Measurements from ENCODE around the gene NADSYN1.

Gene NADSYN1

DNA sequence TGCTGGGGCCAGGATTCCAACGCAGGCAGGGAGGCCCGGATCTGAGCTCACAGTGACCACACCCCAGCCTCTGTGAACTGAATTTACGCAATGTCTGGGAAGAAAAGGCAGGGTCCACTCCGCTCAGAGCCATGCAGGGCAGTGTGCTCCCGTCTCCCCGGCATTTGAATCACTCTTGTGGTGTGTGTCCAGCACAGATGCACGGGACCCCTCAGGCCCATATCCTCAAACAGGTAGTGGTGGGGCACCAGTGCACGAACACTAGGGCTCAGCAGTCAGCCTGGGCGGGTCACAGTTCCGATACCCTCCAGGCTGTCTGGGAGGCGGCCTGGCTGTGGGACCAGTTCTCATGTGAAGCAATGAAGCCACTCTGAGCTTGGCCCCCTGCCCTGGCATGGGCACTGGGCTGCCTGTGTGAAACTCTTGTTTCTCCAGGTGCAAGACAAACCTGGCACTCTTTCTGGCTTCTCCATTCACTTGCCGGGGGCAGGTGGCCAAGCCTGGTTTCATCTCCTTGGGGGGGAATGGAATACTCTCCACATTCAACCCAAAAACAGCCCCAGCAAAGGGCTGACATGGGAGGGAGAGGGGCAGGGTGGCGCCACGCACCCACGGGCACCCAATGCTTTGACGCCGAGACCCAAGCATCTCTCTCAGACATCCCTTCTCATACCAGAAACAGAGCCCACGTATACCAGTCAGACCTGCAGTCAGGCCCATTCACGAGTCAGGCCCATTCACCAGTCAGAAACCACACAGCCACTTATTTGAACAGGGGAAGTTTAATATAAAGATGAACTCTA, 19.2 kb upstream of the NADSYN1 start:
- no peak for DNase-seq

DNA sequence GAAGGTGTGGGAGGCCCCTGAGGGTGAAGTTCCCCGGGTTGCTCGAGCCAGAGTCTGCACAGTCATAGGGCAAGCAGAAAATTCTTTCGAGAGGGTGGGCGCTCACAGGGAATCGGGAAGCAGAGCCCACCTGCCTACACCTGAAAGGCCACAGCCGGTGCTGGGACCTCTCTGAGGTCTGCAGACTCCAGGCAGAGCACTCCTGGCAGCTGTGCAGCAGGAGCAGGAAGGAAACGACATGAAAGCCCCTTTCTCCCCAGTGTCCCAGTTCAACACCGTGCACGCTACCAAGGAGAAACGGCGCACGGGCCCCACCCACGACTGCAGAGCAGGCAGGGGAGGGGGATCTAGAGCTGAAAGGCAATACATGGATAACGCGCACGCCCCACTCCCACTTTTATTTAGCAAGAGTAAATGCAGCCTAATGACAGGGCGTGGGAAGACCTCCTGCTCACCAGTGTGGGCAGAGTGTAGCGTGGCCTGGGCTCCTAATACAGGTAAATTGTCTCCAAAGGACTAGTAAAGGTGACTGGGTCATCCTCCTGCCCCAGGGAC, 18.4 kb upstream of the NADSYN1 start:
- DNase-seq: no peak

DNA sequence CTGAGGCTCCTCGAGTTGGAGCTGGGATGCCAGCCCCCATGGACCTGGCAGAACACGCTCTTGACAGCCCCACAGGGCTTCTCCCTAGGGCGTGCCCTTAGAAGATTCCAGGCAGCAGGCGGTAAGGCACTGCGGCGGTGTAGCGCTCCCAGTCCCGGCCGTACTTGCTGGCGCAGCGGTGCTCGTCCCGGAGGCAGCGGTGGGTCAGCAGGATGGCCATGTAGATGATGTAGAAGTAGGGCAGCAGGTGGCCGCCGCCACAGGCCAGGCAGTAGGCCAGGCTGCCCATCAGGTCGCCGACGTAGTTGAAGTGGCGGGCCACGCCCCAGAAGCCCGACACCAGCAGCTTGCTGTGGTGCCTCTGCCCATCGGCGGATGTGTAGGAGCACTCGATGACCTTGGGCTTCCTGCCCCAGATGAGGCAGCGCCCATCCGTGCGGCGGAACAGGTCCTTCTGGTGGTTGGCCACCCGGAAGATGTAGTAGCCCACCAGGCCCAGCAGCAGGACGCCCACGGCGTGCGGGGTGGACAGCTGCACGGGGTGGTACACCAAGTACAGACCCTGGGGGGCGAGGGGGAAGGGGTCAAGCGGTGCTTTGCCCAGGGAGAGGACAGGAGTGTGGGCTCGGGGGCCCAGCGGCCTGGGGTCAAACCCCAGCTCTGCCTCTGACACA, 17.6 kb upstream of the NADSYN1 start:
- DNase-seq: no peak

DNA sequence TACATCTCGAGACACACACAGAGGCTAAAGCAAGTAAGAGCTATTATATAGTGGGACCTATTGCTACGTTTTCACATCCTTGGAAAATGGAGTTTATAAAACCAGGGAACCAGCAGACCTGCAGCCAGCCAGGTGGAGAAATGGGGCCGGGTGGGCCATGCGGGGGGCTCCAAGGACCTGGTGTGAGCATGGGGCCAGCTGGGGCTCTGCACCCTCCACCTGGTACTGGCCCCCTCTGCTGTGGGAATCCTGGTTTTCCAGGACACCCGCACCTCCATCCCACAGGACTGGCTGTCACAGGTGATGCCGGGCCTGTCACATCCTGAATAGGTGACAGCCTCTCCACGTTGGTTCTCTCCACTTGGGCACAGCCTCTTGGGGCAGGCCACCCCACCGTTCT, 16.1 kb upstream of the NADSYN1 start:
- no peak for DNase-seq

DNA sequence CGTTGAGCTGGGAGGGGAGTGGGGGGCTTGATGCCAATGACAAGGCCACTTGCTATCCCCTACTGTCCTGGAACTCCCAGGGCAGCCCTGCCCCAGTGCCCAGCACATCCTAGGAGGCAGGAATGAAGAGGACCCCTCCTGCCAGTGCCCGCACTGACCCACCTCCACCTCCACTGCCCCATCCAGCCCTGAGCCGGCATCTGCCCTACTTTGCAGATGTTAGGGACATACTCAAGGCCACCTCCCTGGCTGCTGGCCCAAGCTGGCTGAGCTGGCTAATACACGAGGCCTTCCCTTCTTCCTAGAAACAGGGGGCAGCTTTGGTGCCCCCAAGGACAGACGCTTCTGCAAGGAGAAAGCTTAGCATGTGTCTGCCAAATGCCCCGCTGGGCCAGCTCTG, 15.6 kb upstream of the NADSYN1 start:
- no peak for DNase-seq

DNA sequence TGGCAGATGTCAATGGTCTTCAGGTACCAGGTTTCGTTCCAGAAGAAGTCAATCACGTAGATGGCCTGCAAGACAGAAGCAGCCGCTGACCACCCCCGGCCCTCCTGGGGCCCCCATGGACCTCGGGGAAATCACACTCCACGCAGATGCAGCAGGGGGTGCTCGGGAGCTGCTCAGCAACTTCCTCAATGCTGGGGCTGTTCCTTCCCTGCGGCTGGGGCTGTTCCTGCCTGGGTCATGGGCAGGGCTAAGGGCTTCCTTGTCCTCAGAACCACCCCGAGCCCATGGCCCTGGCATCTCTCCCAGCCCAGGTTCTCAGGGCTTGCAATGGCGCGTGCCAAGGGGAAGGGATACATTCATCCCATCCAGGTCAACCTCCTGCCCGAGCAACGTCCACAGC, 15.1 kb upstream of the NADSYN1 start:
- DNase-seq: no peak

DNA sequence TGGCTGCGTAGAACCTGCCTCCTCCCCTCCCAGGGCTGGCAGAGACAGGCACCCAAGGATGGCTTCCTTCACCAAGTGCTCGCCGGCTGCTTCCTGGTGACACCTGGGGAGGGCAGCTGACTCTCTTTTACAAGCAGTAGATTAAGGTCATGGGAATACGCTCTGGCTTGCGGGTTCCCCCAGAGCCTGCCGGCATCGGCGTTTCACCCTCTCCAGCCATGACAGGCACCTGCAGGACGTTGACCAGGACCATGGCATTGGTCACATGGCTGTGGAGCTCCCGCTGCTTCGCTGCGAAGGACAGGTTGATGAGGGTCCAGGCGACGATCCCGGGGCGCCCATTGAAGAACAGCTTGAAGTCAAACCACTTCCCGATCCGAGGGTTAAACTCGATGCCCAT, 14.4 kb upstream of the NADSYN1 start:
- no peak for DNase-seq

DNA sequence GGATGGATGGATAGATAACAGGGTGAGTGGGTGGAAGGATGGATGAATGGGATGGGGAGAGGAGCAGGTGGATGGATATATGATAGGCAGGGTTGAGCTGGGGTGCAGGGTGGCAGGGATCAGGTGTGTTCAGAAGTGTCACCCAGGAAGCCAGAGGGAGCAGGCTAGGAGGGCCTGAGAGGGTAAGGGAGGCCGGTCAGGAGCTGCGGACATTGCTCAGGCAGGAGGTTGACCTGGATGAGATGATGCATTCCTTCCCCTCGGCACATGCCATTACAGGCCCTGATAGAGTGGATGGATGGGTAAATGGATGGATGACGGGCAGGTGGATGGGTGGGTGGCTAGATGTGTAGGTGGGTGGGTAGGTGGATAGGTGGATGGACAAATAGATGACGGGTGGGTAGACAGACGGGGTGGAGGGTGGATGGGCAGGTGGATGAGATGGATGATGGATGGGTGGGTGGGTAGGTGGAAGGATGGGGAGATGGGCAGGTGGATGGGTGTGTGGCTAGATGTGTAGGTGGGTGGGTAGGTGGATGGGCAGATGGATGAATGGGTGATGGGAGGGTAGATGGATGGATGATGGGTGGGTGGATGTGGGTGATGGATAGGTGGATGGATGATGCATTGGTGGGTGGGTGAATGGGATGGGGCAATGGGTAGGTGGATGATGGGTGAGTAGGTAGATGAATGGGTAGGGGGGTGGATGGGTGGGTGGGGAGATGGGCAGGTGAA, 12.8 kb upstream of the NADSYN1 start:
- no peak for DNase-seq

DNA sequence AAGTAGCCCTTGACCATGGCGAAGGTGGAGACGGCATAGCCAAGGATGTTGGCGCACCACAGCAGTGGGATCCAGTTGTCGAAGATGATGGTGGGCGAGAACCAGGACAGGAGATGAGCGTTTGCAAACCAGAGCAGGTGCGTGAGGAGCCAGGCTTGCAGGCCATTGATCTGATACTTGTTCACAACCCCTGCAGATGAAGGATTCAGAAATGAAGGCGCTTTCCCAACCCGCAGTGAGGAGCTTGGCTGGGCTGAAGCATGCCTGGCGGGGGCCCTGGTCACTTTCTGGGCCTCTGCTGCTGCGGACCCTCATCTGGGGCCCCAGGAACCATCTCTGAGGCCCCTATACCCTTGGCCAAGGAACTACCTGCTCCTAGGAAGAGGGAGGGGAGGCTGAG, 11.8 kb upstream of the NADSYN1 start:
- no peak for DNase-seq

DNA sequence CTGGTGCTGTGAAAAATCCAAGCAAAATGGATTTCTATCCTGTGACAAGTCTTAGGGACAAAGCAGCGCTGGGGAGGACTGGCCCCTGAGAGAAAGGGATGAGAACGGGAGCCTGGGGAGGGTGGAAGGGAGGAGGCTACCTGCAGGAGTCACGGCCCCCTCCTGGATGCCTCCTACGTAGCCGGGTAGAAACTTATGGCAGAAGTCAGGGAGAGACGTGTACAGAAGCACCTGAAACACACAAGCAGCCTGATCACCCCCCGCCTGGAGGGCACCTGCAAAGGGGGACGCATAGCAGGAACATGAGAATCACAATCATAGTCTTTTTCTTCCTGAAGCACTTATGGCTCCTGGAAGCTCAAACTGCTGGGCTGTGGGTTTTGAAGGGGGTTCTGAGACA, 10.9 kb upstream of the NADSYN1 start:
- no peak for DNase-seq

DNA sequence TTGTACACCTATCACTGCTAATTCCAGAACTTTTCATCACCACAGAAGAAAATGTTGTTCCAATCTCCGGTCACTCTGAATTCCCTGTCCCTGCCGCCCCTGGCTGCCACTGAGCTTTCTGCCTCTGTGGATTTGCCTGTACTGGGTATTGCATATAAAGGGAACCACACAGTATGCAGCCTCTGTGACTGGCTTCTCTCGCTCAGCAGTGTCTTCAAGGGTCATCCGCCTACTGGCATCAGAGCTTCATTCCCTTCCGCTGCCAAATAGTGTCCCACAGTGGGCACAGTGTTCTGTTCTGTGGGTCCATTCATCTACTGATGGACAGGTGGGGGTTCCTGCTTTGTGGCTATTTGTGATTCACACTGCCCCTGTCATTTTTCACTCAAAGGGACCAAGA, 10.1 kb upstream of the NADSYN1 start:
- DNase-seq: no peak

DNA sequence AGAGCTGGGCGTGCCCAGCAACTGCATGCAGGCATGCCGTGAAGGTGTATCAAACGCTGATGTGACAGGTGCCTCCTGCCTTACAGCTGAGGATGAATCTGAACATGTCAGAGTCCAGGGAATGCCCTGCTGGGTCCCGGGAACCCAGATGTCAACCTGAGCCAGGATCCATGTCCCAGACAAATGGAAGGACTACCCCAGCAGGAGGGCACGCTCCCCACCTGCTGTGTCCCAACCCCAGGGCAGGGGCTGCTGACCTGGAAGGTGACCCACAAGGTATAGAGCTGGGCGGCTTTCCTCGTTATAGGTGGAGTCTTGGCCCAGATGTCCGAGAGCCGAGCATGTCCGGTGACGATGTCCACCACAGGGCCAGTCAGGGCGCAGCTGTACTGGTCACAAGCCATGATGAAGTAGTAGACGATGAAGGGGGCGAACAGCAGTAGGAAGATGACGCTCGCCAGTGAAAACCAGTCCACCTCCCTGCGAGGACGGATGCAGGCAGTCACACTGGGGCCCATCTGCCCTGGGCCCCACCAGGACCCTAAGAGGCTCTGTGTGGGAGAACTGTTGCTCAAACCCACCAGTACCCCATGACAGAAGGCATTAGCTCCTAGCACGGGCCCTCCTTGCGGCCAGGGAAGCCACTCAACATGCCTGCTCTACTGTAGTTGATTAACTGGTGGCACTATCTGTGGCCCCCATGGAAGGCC, 9.1 kb upstream of the NADSYN1 start:
- no peak for DNase-seq

DNA sequence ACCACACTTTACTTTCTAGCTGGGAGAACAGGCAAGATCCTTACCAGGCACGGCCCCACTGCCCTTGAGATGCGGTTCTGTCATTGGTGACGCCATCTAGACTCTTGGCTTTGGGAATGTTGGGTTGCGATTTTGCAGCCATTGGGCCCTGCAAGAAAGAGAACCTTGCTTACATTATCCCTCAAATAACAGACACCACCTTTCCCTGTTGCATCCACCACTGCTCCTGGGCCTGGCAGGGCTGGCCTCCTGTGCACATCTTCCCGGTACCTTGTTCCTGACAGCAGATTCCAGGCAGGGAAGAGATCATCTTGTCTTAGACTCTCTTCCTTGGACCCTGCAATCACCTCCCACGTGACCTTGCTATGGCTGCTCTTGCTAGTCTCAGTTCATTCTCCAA, 8.2 kb upstream of the NADSYN1 start:
- no peak for DNase-seq

DNA sequence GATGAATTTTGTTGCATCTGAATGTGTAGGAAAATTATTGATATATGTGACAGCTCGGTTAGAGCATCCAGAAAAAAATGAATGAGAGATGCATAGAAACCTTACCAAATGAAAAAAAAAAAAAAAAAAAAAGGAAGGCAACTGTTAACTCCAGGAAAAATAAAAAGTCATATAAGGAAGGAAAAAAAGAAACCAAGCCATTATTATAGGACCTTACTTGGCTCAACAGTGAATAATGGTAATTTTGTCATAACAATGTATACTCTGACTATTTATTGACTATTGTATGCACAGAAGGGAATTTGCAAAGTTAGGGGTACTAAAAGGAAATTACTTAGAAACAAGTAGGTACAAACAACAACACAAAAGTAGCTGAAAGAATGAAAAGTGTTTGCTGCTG, 6.9 kb upstream of the NADSYN1 start:
- DNase-seq: no peak

DNA sequence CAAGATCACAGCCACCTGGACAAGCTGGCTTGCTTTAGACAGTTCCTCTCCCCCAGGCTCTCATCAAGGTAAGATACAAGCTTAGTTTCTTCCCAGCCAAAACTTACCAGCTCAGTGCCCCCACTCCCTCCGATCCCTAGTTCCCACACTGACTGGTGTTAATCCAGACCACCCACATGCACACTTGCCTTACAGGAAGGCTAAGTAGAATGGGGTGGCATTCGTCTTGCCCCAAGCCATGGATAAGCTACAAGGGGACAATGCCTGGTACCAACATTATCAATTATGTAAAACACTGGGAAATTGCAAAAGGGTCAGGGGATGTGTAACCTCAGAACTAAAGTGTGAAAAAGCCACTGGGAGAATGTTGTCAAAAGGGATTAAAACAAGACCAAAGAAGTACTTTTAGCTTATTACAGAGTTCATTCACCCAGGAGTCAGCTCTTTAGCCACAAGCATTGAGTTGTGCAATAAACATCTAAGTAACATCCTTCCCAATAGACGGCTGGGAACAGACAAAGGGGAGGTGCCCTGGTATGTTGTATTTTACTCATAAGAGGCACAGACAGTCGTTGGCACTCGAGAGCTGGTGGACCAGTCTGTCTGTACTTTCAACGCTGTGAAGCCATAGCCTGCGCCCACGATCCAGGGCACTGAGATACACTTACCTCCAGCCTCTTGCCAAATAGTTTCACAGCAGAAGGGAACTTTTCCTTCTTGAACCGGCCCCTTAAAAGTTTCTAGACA, 5.9 kb upstream of the NADSYN1 start:
- DNase-seq: no peak

DNA sequence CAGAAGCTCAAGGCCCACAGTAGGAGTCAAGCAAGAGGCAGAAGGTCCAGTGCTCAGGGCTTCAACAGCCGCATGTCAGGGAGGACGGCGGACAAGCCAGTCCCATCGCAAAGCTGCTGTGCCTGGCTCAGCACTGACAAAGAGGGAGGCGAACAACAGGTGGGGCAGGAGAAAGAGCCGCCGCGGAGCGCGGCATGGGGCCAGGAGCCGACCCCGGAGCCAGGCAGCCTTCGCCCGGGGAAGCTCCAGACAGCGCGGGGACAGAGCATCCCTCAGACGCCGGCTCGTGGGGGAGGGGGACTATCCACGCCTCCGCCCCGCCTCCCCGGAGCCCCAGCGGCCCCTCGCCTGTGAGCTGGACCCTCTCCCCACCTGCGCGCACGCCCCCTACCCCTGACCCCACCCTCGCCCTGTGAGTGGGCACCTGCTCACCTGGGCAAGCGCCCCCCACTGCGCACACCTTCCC, 5.2 kb upstream of the NADSYN1 start:
- DNase-seq: peak; percentile 40

DNA sequence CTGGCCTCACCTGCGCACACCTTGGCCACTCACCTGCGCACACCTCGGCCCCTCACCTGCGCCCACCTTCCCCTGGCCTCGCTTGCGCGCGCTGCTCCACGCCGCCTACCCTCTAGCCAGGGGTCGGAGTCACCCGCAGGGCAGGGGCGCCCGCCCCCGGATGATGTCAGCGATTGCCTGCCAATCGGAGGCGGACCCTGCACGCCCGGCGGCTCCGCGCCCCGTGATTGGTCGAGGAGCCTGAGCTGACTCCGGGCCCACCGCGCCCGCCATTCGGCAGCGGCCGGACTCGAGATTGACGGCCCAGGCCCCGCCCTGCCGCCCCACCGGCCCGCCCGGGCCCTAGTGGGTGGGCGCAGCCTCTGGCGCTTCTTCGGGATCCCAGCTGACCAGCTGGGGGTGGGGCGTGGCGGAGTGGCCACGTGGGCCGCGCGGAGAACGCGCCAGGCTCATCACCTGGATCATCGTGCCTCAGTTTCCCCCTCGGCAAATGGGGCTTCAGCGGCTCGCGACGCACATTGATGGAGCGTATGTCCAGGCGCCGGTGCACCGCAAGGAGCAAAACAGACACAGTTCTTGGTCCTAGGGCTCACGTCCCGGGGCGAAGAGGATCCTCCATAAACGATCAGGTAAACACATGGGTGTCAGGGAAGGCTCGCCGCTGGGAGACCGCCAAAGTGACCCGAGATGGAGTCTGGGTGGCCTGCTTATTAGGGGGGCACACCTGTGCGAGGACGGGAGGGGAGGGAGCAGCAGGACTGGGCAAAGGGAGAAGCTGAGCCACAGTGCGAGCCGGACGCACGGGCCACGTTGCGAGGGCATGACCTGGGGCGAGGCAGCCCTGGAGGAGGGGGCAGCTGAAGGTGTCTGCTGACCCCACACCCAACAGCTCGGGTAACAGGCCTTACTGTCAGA, 4.5 kb upstream of the NADSYN1 start, which contains the start of gene DHCR7:
Gene DHCR7, minus strand, starts transcription at position 137 of the 915 bp plus-strand sequence. CDS start 3,441 bp downstream, outside the sequence.
- DNase-seq: peak; percentile 95

DNA sequence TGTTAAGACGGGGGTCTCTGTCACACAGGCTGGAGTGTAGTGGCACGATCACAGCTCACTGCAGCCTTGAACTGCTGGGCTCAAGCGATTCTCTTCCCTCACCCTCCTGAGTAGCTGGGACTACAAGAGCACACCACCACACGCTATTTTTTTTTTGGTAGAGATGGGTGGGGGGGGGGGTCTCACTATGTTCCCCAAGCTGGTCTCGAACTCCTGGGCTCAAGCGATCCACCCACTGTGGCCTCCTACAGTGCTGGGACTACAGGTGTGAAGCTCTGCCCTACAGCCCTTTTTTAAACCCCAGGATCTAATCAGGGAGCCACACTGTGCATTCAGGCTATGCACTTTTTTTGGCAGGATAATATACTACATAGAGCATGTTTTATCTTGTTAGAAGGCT, 3.4 kb upstream of the NADSYN1 start:
- no peak for DNase-seq

DNA sequence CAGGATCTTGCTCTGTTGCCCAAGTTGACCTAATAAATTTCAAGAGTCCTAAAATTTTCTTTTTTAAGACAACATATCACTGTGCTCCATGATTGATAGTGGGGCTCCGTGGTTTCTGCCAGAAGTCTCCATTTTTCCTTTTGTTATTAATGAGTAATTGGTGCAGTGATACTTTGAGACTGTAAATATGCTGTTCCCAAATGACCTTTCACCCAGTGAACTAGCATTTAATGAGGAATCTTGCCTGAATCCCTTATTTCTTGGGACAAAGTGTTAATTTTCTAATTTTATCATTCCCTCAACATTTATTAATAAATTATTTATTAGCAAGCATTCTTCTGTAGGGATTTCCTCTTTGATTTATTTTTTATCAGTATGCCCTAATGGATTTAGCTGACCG, 2.5 kb upstream of the NADSYN1 start:
- DNase-seq: no peak

DNA sequence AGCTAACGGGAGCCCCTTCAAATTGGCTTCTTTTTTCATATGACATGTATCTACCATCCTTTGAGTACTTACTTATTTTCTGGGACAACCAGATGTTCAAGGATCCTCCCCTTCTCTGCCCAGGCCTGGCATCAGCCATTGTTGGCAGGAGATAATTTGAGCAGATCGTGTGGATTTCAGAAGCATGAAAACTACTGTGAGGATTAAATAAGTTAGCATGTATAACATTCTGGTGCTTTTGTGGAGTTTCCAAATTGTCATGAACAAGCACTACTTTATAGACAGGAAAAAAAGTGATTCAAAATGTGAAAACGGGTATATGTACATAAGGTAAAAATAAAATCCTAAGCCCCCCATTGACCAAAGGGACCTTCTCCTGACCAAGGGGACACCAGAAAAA, 2.1 kb upstream of the NADSYN1 start:
- no peak for DNase-seq
